HUES64 (cell line): ENCODE results near the gene C1orf53.
"Not testable (repeated sequence)": the region's sequence is repeated elsewhere in the genome, so short reads cannot be mapped to it uniquely, and the experiment has no call there.

ENCODE experiments used
- H3K27ac ChIP-seq: 2 replicates; pipeline ENCODE4 v1.7.0; 2013; ENCODE audit warnings: low read depth, low read length, inconsistent platforms
- H3K27me3 ChIP-seq: 2 replicates; pipeline ENCODE4 v1.6.1; 2013; ENCODE audit warnings: mild to moderate bottlenecking, low read length; ENCODE audit not compliant: insufficient read depth
- H3K36me3 ChIP-seq: 2 replicates; pipeline ENCODE4 v1.6.1; 2013; ENCODE audit warnings: mild to moderate bottlenecking, low read length; ENCODE audit not compliant: insufficient read depth
- H3K4me1 ChIP-seq: 2 replicates; pipeline ENCODE4 v1.6.1; 2013; ENCODE audit warnings: mild to moderate bottlenecking, low read length, moderate library complexity; ENCODE audit not compliant: insufficient read depth
- H3K4me3 ChIP-seq: 2 replicates; pipeline ENCODE4 v1.5.1; 2013; ENCODE audit warnings: mild to moderate bottlenecking, low read length, moderate library complexity
- H3K9ac ChIP-seq: 2 replicates; pipeline ENCODE4 v1.6.1; 2013; ENCODE audit warnings: mild to moderate bottlenecking, low read depth, low read length
- H3K9me3 ChIP-seq: 2 replicates; pipeline ENCODE4 v1.6.1; 2013; ENCODE audit warnings: low read depth, low read length; ENCODE audit not compliant: insufficient read depth
- WGBS: fragments of 150-250, 120-280 bp; methylation state at CpG from one replicate; pipeline ENCODE4 v1.1.7; 2013; ENCODE audit warnings: missing lambda C conversion rate; 5-methylcytosine and 5-hydroxymethylcytosine counted together

C1orf53 gene

GRCh38 chr1:197948926-197949899, 46.8 kb downstream of the C1orf53 start:
- Histone ChIP-seq H3K27me3 (no peaks in the 10 kb centered on the region), H3K4me1 (no peaks in the 10 kb centered on the region), H3K4me3 (no peak overlapping the region), H3K36me3 (no peaks in the 10 kb centered on the region), H3K27ac (no peak overlapping the region), H3K9me3 (no peaks in the 10 kb centered on the region), H3K9ac (no peak overlapping the region)
- WGBS = 95% methylated on average over 7 of the region's 8 CpGs

- Histone ChIP-seq H3K9ac (no peak overlapping the region), H3K36me3 (no peaks in the 10 kb centered on the region), H3K9me3 (no peaks in the 10 kb centered on the region), H3K27me3 (no peaks in the 10 kb centered on the region), H3K4me1 (no peaks in the 10 kb centered on the region), H3K4me3 (no peak overlapping the region), H3K27ac (no peak overlapping the region)
Measured at GRCh38 chr1:197951089-197951488, 48.7 kb downstream of the C1orf53 start.

GRCh38 chr1:197951617-197952175, 49.3 kb downstream of the C1orf53 start:
- 84% methylated on average over 5 of the region's 5 CpGs for WGBS
- H3K9ac ChIP-seq = no peak overlapping the region

GRCh38 chr1:197953472-197953871, 51.0 kb downstream of the C1orf53 start:
- not testable (repeated sequence) for H3K4me1 ChIP-seq, H3K27me3 ChIP-seq, H3K9me3 ChIP-seq, H3K9ac ChIP-seq, H3K4me3 ChIP-seq, H3K27ac ChIP-seq, H3K36me3 ChIP-seq
- WGBS = 85% methylated on average over 6 of the region's 6 CpGs

More at GRCh38 chr1:197951617-197952175, 49.3 kb downstream of the C1orf53 start:
- no peaks in the 10 kb centered on the region for H3K4me1 ChIP-seq
- H3K27me3 ChIP-seq = no peaks in the 10 kb centered on the region
- H3K4me3 ChIP-seq = no peak overlapping the region
- H3K27ac ChIP-seq = no peak overlapping the region
- H3K36me3 ChIP-seq = no peaks in the 10 kb centered on the region
- H3K9me3 ChIP-seq = no peaks in the 10 kb centered on the region

- Histone ChIP-seq H3K27me3 (no peaks in the 10 kb centered on the region), H3K27ac (no peak overlapping the region), H3K4me1 (no peaks in the 10 kb centered on the region), H3K36me3 (no peaks in the 10 kb centered on the region), H3K9ac (no peak overlapping the region), H3K4me3 (no peak overlapping the region), H3K9me3 (no peaks in the 10 kb centered on the region)
- WGBS = 96% methylated on average over 3 of the region's 4 CpGs
Measured at GRCh38 chr1:197954718-197955418, 52.4 kb downstream of the C1orf53 start.

GRCh38 chr1:197955486-197956394, 53.3 kb downstream of the C1orf53 start:
- Histone ChIP-seq H3K27me3 (no peaks in the 10 kb centered on the region), H3K27ac (no peak overlapping the region), H3K4me3 (no peak overlapping the region), H3K36me3 (no peaks in the 10 kb centered on the region), H3K9ac (no peak overlapping the region), H3K4me1 (no peaks in the 10 kb centered on the region), H3K9me3 (no peaks in the 10 kb centered on the region)
- WGBS = 91% methylated on average over 4 of the region's 4 CpGs
